Adrenal gland (tissue), 5 donors: Measurements from ENCODE around the gene MRPS16.

ENCODE experiments used
- CTCF ChIP-seq, 6 experiments: fragments of 450-650 bp in 4 of 6; fragments of 200-600 bp in 2 of 6; sonication (generic) in 1 of 6; IDR thresholded peaks; 1 replicate in 5 of 6; 2 replicates in 1 of 6; pipeline versions ENCODE4 v1.5.1 to v1.8.0; 2016 to 2021; ENCODE audit warnings: antibody characterized with exemption in 6 of 6, mild to moderate bottlenecking in 2 of 6, moderate library complexity in 1 of 6
- POLR2A ChIP-seq, 2 donors: fragments of 450-650 bp; IDR thresholded peaks; one replicate each; pipeline ENCODE4 v1.6.1; 2017; ENCODE audit warnings: antibody characterized with exemption in 2 of 2, mild to moderate bottlenecking in 2 of 2, moderate library complexity in 1 of 2
- donor health status: DM: no; HTN: no; CAD: no.

DNA sequence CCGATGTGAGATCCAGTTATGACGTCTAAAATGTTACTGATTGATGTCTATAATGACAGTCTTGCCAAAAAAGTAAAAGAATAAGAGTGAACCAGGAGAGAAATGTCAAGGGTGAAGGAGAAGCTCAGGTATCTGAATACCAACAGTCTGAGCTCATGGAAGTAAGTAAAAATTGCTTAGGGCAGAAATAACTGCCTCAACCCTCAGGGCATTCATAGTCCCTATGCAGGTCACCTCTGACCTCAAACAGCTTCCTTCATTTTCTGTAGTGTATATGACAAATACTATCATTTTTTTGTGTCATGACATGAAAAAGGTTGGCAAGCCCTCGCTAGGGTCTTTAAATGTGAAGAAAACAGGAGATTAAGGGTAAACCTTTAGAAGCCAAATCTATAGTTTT lies 41.0 kb upstream of the MRPS16 start:
- TF ChIP-seq CTCF (IDR thresholded peaks at IDR 0.05), result no peak
- no peak for TF ChIP-seq POLR2A (IDR thresholded peaks at IDR 0.05)
